ENCODE data around the gene RETREG3.

DNA sequence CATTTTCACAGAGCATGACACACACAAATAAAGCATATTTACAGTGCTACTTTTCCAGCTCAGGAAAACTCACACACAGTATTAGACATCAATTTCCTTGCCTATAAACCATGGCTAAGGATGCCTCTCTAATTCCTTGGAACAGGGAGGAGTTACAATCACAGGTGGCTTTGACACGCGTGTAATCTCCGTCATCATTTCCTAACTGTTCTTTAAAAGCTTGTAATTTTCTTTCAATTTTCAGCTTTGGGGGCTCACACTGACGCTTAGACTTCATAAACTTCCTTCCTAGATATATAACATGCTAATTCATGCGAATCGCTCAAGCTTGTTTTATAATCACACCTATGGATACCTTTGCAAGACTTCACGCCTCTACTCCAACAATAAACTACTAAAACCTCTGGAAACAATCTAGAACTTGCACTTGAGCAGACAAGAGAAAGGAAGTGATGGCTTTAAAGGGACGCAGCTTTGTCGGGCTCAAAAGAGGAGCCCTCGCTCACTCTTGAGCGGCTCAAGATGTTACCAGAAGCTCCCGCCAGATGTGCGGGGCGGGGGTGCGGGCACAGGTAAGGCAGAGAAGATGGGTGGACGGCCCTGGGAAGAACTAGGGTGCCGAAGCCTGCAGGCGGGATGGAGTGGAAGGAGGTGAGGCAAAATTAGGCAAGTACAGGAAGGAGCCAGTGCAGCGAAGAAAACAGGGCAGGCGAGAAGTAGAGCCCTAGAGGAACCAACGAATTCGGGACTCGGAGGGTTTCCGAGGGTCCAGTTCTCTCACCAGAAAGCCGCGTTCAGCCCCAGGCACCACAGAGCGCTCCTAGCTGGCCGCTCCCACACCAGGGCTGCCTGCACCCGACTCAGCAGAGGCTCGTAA lies 631 bp downstream of the RETREG3 start:
- no peak for TF ChIP-seq TAF1 (IDR thresholded peaks at IDR 0.05; ENCODE audit: borderline replicate concordance, insufficient read depth, low read length)
- TF ChIP-seq POLR2AphosphoS5 (IDR thresholded peaks at IDR 0.05; ENCODE audit: low read depth, low read length) = no peak
- TF ChIP-seq, protein P1, sequence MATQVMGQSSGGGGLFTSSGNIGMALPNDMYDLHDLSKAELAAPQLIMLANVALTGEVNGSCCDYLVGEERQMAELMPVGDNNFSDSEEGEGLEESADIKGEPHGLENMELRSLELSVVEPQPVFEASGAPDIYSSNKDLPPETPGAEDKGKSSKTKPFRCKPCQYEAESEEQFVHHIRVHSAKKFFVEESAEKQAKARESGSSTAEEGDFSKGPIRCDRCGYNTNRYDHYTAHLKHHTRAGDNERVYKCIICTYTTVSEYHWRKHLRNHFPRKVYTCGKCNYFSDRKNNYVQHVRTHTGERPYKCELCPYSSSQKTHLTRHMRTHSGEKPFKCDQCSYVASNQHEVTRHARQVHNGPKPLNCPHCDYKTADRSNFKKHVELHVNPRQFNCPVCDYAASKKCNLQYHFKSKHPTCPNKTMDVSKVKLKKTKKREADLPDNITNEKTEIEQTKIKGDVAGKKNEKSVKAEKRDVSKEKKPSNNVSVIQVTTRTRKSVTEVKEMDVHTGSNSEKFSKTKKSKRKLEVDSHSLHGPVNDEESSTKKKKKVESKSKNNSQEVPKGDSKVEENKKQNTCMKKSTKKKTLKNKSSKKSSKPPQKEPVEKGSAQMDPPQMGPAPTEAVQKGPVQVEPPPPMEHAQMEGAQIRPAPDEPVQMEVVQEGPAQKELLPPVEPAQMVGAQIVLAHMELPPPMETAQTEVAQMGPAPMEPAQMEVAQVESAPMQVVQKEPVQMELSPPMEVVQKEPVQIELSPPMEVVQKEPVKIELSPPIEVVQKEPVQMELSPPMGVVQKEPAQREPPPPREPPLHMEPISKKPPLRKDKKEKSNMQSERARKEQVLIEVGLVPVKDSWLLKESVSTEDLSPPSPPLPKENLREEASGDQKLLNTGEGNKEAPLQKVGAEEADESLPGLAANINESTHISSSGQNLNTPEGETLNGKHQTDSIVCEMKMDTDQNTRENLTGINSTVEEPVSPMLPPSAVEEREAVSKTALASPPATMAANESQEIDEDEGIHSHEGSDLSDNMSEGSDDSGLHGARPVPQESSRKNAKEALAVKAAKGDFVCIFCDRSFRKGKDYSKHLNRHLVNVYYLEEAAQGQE (IDR thresholded peaks at IDR 0.05; ENCODE audit: insufficient read depth in 1 of 2, low read depth in 2 of 2, low read length in 2 of 2) = no peak
- no peak for TF ChIP-seq SIN3A (IDR thresholded peaks at IDR 0.05; ENCODE audit: borderline replicate concordance, insufficient read depth, low read length)
